ENCODE data around the gene COPZ1.
A peak's percentile ranks its signal among the peaks of the same experiment; 100 is the strongest.
"Not testable (repeated sequence)": the region's sequence is repeated elsewhere in the genome, so short reads cannot be mapped to it uniquely, and the experiment has no call there.

The COPZ1 gene

DNA sequence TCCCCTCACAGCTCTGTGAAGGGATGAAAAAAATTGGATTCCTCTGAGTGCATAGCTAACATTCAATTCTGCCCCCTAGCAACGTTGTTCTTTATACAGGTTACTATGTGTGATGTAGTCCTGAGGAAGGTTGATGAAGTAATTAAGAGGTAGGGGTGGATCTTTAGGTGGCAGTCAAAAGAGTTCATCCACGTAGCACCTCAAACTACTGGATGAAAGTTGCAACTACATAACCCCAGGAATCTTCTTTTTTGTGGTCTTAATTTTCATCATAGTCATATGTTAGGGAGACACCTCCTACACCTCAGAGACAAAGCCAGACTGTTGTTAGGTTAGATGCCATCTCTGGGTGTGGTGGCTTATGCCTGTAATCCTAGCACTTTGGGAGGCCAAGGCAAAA lies 13.9 kb upstream of the COPZ1 start:
- no peak overlapping the region for H3K27ac Mint-ChIP-seq
- no peak for DNase-seq
- no peaks in the 10 kb centered on the region for H3K36me3 Mint-ChIP-seq (ENCODE audit: low read depth)
- H3K9me3 Mint-ChIP-seq: no peaks in the 10 kb centered on the region
- H3K4me1 Mint-ChIP-seq: no peaks in the 10 kb centered on the region
- H3K4me3 Mint-ChIP-seq: no peak overlapping the region
- TF ChIP-seq, protein P1, sequence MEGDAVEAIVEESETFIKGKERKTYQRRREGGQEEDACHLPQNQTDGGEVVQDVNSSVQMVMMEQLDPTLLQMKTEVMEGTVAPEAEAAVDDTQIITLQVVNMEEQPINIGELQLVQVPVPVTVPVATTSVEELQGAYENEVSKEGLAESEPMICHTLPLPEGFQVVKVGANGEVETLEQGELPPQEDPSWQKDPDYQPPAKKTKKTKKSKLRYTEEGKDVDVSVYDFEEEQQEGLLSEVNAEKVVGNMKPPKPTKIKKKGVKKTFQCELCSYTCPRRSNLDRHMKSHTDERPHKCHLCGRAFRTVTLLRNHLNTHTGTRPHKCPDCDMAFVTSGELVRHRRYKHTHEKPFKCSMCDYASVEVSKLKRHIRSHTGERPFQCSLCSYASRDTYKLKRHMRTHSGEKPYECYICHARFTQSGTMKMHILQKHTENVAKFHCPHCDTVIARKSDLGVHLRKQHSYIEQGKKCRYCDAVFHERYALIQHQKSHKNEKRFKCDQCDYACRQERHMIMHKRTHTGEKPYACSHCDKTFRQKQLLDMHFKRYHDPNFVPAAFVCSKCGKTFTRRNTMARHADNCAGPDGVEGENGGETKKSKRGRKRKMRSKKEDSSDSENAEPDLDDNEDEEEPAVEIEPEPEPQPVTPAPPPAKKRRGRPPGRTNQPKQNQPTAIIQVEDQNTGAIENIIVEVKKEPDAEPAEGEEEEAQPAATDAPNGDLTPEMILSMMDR (IDR thresholded peaks at IDR 0.05): no peak
- peaks cover 4% of the 10 kb centered on the region for H3K27me3 Mint-ChIP-seq (ENCODE audit: low read depth, poor library complexity)

DNA sequence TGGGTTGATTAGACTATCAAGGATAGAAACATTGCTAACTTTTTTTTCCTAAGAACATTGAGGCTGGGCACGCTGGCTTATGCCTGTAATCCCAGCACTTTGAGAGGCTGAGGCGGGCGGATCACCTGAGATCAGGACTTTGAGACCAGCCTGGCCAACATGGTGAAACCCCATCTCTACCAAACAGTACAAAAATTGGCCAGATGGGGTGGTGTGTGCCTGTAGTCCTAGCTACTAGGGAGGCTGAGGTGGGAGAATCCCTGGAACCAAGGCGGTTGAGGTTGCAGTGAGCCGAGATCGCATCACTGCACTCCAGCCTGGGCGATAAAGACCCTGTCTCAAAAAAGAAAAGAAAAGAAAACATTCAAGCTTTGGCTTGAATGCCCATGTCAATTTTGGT lies 12.6 kb upstream of the COPZ1 start:
- not testable (repeated sequence) for H3K27me3 Mint-ChIP-seq (ENCODE audit: low read depth, poor library complexity); DNase-seq; H3K4me1 Mint-ChIP-seq; H3K27ac Mint-ChIP-seq; H3K36me3 Mint-ChIP-seq (ENCODE audit: low read depth); H3K4me3 Mint-ChIP-seq; H3K9me3 Mint-ChIP-seq

DNA sequence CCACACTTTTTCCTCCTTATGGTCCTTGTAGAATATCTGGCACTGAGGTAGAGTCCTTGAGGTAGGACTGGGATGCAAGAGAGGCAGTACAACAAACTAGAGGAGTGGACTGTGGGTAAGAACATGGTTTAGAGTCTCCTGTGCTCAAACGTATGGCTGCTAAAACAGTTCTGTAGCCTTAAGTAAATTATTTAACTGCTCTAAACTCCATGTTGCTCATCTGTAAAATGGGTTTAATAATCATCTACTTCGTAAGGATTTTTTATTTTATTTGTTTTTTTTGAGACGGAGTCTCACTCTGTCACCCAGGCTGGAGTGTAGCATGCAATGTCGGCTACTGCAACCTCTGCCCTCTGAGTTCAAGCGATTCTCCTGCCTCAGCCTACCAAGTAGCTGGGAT lies 3.6 kb upstream of the COPZ1 start:
- Mint-ChIP-seq H3K27me3 (ENCODE audit: low read depth, poor library complexity) (peaks cover 5% of the 10 kb centered on the region), H3K9me3 (no peaks in the 10 kb centered on the region), H3K4me3 (no peak overlapping the region), H3K4me1 (peaks cover 17% of the 10 kb centered on the region), H3K36me3 (ENCODE audit: low read depth) (no peaks in the 10 kb centered on the region), H3K27ac (no peak overlapping the region)
- TF ChIP-seq, protein P1 (IDR thresholded peaks at IDR 0.05): no peak
- DNase-seq: no peak

DNA sequence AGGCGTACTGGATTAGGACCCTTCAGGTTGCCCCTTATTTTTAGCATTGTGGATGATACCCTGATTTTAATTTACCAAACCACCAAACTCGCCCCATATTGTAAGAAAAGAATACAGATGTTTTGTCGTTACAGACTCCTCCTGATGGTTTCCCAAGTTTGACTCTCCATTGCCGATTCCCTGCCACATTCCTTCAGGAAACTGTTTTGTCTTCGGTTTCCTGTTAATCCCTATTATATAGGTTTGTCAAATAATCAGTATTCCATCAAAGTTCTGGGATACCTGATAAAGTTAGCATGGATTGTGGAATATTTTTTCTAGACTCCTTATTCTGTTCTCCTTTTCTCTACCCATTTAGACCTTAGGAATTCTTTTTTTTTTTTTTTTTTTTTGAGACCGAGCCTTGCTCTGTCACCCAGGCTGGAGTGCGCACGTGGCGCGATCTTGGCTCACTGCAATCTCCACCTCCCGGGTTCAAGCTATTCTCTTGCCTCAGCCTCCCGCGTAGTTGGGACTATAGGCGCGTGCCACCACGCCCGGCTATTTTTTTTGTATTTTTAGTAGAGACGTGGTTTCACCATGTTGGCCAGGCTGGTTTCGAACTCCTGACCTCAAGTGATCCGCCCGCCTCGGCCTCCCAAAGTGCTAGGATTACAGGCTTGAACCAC lies 645 bp downstream of the COPZ1 start:
- Mint-ChIP-seq H3K4me1 (peaks cover 53% of the 10 kb centered on the region), H3K27ac (peak overlapping the region; percentile 99), H3K4me3 (peak overlapping the region; percentile 98)
- H3K27me3 Mint-ChIP-seq (ENCODE audit: low read depth, poor library complexity); H3K36me3 Mint-ChIP-seq (ENCODE audit: low read depth); H3K9me3 Mint-ChIP-seq; DNase-seq: not testable (repeated sequence)

DNA sequence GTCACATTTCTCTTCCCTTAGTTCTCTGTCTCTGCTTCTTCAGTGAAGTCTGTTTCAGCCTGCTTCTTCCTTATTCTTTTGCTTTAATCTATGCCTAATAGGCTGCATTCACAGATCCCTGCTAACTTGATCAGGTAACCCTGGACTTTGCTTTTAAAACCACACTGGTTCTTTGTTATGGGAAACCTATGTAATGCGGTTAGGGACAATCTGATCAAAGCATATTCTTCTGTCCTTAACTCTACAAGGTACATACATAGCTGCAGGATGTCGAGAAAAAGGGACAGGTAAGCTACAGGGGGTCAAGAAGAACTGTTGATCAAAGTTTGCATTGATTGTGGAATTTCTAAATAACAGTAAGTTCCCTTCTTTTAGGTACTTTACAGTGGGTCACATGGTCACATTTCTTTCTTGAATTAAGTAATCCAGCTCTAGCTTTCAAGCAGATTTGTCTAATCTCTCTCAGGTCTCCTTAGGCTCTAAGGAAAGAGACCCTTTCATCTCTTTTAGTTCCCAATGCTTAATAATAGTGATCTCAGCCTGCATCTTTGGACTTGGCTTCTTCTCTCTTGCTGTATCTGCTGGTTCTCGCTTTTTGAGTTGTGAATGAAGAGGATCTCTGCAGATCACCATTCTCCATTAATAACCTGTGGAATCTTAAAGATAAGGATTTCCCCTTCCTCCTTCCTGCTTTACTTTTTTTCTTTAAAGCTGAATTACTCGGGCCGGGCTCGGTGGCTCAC lies 3.8 kb downstream of the COPZ1 start:
- H3K4me3 Mint-ChIP-seq: peak overlapping the region; percentile 65
- no peaks in the 10 kb centered on the region for H3K9me3 Mint-ChIP-seq
- H3K4me1 Mint-ChIP-seq: peaks cover 66% of the 10 kb centered on the region
- H3K27me3 Mint-ChIP-seq (ENCODE audit: low read depth, poor library complexity): no peaks in the 10 kb centered on the region
- H3K36me3 Mint-ChIP-seq (ENCODE audit: low read depth): no peaks in the 10 kb centered on the region
- H3K27ac Mint-ChIP-seq: peak overlapping the region; percentile 97
- TF ChIP-seq, protein P1 (IDR thresholded peaks at IDR 0.05): no peak
- DNase-seq: no peak

DNA sequence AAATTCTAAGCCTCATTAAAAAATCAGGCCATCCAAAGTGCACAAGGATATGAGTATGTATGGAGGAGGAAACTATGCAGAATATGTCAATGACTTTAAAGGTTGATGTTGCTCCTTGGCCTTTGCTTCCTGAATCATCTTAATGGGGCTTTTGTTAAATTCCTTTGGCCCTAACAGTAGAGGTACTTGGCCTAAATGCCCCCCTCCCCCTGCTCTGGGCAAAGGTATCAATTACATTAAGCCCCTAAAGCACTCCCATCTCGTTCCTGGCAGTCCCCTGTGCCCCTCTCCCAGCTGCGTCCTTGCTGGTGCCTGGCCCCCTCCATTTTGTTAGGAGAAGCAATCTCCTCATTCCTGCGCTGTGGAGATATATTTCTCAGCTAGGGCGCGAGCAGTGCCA lies 4.8 kb downstream of the COPZ1 start:
- H3K36me3 Mint-ChIP-seq (ENCODE audit: low read depth): no peaks in the 10 kb centered on the region
- TF ChIP-seq, protein P1 (IDR thresholded peaks at IDR 0.05): no peak
- DNase-seq: peak; percentile 57
- H3K9me3 Mint-ChIP-seq: no peaks in the 10 kb centered on the region
- peak overlapping the region; percentile 58 for H3K4me3 Mint-ChIP-seq
- peak overlapping the region; percentile 94 for H3K27ac Mint-ChIP-seq
- no peaks in the 10 kb centered on the region for H3K27me3 Mint-ChIP-seq (ENCODE audit: low read depth, poor library complexity)
- H3K4me1 Mint-ChIP-seq: peaks cover 61% of the 10 kb centered on the region

DNA sequence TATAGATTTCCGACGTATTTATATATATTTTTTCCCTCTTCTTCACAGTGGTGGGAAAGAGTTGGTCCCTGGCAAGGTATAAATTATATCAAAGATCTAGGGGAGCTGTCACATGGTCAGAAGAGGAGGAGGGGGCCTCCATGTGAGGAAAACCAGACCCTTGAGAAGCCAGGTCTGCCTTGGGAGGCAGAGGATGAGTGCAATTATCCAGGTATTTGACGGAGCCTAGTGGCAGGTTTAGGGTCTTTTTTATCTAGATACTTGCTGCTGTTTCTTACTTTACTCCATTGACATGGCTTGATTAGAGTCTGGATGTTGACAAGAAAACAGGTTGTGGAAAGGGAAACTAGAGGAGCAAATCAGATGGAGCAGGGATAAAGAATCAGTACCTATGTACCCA lies 5.5 kb downstream of the COPZ1 start:
- no peak for DNase-seq
- Mint-ChIP-seq H3K4me1 (peaks cover 54% of the 10 kb centered on the region), H3K27ac (peak overlapping the region; percentile 94), H3K4me3 (peak overlapping the region; percentile 58), H3K27me3 (ENCODE audit: low read depth, poor library complexity) (no peaks in the 10 kb centered on the region), H3K9me3 (no peaks in the 10 kb centered on the region), H3K36me3 (ENCODE audit: low read depth) (no peaks in the 10 kb centered on the region)
- TF ChIP-seq, protein P1 (IDR thresholded peaks at IDR 0.05): no peak

All from nephron progenitor cell (in vitro differentiated cells).